DLD1 (cell line): ENCODE measurements around the gene SYT9.

ENCODE experiments used
- in situ Hi-C: cut with HindIII; loops from 2 replicates; pipeline ENCODE4 v1.10.0; 2017; ENCODE audit warnings: low sequenced_read_pairs

SYT9 gene

DNA sequence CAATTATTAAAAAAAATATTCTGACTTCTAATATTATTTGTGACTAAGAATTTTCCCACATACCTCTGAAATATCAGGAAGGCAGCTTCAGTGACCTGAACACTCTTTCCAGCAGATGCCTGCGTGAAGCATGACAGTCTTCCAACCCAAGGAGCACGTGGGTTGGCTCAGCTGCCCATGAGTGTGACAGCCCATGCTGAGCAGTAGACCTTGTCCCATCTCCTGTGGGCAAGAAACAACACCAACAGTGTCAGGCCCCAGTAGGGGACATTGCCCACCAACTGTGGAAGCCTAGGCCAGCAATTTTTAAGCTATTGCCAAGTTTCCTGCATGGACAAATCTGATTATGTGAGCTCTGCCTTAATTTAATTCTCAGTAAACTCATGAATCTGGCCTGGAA lies 167.2 kb downstream of the SYT9 start:
- in situ Hi-C loops = no loop called here

DNA sequence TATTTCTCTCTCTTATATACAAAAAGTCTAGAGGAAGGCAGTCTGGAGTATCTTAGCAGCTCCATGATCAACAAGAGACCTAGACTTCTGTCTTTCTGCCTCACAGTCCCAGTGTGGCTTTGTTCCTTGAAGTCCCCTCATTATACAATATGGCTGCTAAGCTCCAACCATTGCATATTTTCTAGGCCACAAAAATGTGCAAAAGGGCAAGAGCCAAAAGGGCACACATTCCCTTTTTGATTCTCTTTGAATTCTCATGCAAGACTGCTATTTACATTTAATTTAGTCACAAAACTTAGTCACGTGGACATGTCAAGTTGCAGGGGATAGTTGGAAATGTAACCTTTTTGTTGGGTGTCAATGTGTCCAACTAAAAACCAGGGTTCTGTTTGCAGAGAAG lies 169.4 kb downstream of the SYT9 start:
- in situ Hi-C loops = no loop called here

DNA sequence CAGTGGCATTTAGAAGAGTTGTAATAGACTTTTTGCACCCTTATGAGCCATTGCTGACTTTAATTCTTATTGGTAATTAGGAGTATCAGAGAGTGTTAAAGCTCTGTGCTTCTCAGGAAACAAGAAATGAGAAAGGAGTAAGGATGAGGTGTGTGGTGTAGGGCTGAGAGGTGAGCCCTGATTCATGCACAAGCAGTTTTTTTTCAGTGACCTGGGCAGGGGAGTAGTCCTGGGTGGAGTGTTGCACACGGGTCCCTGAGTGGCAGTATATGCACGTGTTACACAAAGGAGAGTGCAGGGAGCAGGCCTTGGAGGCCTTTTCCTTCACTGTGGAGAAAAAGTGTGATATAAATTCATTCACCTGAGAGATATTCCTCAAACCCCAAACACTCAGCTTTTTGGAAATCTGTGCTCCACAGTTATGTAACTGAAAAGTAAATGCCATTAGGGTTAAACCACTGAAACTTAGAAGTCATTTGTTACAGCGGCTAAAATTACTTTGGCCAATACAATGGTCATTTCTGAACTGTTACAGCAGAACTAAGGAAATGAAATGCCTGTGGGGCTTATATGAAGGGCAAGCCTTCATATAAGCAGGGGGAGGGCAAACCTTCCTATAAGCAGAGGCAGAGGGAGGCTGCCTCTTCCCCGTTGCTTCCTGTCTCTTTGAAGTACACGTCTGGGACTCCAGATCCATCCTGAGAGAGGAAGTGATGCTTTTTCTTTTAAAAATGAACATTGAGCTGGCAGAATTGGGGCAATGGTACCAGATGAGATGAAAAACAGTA lies 171.0 kb downstream of the SYT9 start:
- in situ Hi-C loops = no loop called here

DNA sequence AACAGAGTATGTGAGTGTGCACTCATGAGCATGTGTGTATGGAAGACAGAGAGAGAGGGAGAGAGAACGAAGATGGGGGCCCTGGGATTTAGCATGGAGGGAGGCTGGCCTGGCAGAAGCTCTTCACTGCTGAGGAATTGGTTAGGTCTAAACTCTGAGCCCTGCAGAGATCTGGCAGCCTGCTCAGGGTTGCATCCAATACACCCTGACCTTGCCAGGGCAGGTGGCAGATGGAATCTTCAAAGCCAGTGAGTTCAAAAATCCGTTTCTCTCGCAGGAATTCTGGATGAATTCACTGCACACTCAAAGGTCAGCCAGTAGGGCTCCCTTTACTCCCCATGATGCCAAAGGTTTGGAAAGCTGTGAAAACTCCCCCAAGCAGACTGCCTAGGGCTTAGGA lies 172.2 kb downstream of the SYT9 start:
- in situ Hi-C loops = no loop called here

DNA sequence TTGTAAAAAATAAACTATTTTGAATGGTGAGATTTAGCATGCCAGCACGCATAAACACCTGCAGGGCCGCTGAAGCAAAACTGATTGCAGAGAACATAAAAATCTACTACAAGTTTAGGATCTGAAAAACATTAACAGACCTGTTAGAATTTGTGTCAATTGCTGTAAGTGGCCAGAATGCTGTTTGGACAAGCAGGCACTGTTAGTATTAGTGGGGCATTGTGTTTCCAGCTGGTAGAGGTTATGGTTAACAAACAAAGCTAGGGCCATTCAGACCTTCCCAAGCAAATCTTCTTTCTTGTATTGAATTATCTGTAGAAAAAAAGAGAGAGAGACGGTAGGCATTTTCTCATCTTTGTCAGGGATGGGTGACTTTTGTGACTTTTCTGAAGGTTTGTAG lies 176.0 kb downstream of the SYT9 start:
- in situ Hi-C loops = no loop called here

DNA sequence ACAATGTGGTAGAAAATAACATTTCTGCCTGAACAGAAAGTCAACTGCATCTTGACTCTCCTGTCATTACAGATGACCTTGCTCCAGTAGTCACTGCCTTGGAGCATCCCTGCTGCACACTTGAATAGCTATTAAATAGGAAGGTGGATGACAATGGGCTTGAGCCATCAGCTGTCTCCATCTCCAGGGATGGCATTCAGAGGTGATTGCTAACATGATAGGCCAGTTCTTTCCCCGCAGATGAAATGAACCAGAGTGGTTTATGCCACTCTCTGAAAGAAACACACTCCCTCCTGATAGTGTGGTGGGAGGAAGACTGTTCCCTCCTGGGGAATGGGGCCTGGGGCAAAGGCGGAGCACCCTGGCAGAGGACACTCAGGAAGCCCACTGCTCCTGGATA lies 176.5 kb downstream of the SYT9 start:
- in situ Hi-C loops = no loop called here

DNA sequence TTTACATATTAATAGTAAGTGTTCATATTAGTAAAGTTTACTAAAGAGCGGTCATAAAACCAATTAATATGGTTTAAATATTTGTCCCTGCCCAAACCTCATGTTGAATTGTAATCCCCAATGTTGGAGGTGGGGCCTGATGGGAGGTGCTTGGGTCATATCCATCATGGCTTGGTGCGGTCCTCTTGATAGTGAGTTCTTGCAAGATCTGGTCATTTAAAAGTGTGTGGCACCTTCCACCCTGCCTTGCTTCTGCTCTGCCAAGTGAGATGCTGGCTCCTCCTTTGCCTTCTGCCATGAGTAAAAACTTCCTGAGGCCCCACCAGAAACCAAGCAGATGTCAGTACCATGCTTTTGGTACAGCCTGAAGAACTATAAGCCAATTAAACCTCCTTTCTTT lies 178.8 kb downstream of the SYT9 start:
- in situ Hi-C loops = no loop called here

DNA sequence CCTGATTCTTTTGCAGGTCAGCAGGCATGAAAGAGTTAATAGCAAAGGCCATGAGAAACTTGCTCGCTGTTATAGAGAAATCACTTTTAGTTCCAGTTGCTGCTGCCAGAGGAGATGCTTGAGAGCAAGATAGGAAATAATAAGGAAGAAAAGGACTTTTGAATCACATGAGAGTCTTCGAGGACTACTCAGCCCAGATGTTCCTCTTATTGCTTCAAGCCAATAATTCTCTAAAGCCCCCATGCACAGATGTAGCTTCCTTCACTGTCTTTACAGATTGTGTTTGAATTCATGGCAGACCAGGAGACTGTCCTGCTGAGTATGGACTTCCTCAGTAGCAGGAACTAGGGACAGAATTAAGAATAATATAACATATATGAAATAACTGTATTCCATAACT lies 183.5 kb downstream of the SYT9 start:
- in situ Hi-C loops = no loop called here

DNA sequence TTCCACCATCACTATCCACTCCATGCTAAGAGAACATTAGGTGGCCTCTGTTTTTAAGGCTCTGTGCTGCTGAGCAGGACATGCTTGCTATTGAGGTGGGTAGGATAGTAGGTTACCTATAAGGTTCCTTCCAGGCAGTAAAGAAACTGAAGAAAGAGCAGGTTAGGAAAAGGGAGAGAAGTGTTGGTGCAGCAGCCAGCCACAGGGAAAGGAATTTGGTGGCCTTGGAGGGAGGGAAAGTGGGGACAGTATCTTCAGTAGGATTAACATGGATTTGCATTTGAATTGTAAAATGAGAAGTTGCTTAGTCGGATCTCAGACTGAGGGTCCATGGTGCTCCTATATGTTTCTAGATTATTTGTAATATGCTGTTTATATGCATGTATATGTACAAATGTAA lies 184.4 kb downstream of the SYT9 start:
- in situ Hi-C loops = no loop called here

DNA sequence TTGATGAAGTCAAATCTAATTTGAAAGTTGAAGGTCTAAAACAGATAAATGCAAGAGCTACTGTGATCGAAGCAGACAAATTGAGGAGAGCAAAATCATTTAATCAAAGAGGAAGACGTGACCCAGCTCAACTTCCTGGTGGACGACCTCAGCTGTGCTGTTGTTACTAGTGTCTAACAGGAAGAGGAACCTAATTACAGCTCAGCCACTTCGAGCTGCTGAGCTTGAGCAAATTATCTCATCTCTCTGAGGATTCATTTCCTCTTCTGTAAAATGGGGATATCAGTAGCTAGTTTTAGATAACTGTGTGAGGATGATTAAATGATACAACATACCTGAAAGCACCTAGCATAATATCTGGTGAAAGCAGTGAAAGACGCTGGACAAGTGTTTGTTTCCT lies 185.0 kb downstream of the SYT9 start:
- in situ Hi-C loops = no loop called here

DNA sequence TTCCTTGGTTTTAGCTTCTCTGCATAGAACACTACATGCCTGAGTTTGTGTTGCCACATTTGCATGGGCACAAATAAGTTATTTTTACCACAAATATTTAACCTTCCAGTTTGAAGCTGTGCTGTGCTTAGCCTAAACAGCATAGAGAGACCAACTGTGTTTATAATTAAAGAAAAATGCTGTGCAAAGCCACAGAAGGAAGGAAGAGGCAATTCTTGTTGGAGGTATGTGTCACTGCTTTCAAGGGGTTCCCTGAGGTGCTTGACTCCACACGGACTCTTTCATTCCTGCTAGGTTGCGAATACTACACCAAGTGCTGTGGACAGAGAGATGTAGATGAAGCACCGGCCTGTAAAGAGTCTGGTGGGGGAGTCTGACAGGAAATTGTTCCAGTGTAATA lies 186.0 kb downstream of the SYT9 start:
- in situ Hi-C loops = no loop called here

DNA sequence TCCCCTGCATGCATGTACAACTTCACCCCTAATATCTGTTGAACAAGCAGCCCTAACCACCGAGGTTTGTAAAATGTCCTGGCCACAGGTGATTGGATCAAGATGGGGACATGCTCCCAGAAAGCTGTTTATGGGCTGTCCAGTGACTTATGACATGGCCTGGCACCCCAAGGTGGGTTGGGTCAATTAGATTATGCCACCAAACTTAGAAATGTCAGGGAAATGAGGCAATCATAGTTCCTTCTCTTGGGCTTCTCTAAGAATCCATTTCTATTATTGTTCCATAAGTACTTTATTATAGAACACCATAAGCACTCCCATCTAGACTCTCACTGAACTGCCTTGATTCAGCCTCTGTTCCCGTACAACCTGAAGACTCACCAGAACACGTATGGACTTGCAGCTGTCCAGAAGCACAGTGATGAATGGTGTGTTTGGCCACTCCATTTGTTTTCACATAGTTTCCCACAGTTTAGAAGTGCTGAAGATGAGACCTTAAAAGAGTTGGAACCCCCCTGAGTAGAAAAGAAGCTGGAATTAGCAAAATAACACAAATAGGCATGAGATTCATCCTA lies 188.1 kb downstream of the SYT9 start:
- in situ Hi-C loops = no loop called here

DNA sequence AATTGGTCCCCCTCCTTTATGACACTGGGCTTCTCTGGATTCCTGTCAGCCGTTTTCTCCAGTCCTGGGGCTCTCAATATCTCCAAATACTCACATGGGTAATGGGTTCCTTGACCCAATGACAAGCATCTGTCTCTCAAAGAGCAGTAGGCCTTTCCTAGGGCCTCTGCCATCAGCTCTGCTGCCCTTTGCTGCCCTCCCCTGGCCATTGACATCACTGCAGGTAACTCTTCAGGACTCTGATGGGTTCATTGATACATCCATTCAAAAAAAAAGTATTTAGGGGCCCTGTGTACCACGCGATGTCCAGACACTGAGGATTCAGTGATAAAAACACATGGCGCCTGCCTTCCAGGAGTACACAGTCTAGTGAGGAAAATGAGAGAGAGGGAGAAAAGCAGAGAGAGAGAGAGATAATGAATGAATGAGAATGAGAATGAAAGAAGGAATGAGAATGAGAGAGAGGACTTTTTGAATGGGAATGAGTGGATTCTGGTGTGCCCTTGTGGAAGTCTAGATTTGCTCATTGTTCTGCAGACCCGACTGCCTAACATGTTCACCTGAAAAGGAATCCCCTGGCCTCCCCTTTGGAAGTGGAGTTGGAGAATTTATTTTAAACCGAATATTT lies 191.0 kb downstream of the SYT9 start:
- in situ Hi-C loops = no loop called here

DNA sequence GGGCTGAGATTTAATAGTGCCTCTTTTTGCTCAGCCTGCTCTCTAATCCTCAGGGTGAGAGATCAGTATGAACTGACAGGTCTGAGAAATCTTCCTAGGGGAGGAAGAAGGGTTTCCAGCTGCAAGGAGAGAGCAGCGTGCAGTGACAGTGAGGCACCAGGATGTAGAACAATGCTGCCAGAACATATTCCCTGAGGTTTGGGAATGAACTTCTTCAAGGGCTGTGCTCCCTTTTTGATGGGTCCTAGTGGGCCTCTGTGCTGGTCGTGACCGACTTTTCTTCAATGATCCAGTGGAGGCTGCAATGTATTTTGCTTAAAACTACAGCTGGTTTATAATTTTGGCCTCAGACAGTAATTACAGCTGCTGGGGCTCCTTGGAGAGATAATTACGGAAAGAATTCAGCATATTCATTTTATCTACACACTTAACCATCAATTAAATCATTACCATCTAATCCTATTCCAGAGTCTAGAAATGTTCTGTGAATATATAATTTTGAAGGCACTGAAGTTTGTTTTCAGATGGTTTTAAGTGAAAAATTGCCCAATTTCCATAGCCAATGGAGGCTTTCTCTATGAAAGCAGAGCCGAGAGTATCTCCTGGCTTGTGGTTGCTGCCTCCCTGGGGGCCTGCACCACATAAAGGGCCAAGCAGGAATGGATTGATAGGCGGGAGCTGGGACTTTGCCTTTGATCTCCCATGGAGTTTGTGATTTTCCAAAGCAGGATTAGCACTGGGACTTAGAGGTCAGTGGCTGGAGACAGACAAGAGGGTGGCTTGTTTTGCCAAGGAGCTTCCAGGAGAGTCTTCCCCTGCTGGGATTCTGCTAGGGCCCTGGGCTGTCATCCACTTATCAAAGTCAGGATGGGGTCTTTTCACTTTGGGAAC lies 192.6 kb downstream of the SYT9 start:
- in situ Hi-C loops = no loop called here

DNA sequence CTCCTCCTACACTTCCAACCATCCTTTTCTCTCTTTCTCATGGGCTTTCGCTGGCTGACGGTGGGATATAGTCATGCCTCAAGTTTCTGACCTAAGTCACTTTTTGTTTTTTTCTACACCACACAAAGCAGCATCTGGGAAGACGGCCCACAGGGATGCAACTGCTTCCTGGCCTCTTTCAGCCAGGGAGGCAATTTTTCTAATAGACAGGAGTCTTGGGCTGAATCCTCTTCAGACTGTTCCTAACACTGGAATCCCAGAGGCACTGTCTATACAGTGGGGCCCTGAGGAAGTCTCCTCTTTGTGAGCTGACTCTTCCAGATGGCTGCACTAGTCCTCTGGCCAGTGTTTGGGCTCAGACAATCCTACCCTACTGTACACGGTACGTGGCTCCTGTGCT lies 193.9 kb downstream of the SYT9 start:
- in situ Hi-C loops = no loop called here

DNA sequence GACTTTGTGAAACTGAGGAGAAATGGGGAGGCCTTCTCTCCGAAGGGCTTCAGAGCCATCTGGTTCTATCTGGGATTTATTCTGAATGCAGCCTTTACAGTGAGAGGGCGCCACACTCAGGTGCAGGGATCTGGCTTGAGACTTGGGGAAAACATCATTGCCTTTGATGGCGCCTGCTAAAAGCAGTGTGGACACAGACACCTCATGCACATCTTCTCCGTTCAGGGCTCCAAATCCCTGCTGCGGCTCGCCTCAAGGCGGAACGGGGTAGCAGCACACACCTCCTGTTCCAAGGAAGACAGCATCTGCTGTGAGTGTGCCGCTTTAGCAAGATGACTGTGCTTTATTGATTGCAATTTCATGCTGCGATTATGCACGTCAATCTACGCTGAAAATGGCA lies 196.5 kb downstream of the SYT9 start:
- in situ Hi-C loops = no loop called here

DNA sequence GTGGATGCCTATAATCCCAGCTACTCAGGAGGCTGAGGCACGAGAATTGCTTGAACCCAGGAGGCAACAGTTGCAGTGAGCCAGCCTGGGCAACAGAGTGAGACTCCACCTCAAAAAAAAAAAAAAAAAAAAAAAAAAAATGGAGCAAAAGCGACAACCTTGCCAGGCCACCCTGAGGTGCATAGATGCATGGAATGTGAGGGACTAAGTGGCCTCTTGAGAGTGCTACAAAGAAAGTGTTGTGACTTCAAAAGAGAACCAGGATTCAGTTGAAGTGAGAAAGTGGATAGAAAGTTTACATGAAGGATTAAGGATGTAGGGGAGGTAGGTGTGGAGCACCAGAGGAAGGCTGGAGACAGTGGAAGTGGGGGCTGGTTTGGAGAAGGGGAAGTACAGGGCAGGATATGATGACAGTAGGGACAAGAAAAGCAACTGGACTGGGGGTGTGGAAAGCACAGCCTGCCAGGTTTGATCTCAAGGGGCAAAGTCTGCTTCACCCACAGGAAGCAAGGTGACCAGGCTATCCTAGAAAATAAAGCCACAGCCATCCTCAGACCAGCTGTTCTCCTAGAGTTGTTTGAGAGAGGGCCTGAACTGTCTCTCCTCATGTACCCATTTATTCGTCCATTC lies 197.6 kb downstream of the SYT9 start:
- in situ Hi-C loops = no loop called here

DNA sequence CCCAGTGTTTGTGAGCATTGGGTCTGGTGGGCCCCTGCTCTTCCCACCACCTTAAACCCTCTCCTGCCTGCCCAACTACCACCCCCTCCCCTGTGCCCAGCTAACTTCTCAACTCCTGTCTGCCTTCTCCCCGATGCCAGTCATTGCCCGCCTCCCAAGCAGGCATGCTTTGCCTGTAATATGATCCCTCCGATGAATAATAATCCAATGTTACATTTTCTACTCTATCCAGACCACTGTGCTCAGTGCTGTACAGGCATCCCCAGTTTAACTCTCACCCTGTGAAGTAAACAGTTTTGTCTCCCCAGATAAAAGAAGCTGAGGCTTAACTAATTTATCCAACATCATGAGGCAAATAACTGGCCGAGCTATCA lies 198.1 kb downstream of the SYT9 start:
- in situ Hi-C loops = no loop called here

DNA sequence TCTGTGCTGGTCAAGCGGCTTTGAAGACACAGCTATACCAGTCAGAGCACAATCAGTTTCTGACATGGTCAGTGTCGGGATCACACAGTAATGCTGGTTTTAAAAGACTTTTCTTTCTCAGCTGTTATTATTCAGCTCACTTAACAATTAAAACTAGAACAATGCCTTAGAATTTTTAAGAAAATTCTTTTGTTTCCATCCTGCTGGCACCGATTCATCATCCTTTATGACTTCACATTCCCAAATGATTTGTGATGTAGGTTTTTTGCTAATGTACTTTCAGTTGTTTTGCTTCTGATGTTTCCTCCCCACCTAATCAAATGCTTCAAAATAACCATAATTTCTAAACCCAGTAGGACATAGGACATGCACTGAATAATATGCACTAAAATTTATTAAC lies 199.1 kb downstream of the SYT9 start:
- in situ Hi-C loops = no loop called here

DNA sequence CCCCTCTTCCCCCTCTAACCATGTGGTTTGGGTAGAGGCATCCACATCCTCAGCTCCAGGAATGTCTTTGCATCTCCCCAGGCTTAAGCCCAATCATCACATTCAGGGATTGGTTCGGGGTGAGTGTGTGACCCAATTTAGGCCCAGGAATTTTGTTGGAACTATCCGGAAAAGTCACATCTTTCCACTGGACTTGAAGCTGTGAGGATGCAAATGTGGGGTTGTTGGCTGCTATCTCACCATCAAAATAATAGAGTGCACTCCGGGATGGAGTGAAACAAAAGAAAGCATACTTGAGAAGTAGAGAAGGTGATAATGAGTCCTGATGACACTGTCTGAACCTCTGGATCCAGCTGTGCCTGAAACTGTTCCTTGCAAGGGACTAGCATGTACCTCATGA lies 199.8 kb downstream of the SYT9 start:
- in situ Hi-C loops = no loop called here

DNA sequence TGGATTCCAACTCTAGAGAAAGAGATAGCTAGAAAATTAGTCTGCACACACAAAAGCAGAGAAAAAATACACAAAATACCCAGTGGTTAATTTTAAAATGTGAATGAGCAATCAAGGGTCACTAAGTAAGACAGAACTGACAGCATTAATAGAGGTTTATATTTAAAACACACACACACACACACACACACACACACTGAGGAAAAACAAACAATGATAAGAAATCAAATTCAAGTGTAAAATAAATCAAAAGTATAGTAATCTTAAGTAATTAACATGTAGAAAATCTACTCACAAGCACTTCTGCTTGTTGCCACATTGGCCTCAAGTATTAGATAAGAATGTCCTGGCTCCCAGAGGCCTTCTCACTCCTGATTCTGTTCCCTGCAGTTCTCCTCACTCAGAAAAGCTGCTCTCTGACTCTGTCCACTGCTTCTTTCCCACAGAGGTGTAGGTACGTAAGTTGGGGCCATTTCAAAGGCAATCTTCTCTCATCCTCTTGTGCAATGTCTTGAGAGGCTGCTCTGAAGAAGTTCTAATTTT lies 200.3 kb downstream of the SYT9 start:
- in situ Hi-C loops = no loop called here
